Choroid plexus epithelial cell (primary cell): ENCODE measurements around the gene ATF7IP.

ENCODE experiments used
- DNase-seq: peaks from one replicate; pipeline ENCODE4 v3.0.0-alpha.2; 2010; ENCODE audit warnings: low read depth
- H3K4me3 ChIP-seq: 2 replicates; pipeline ENCODE4 v1.5.1; 2011; ENCODE audit warnings: low read depth, mild to moderate bottlenecking, control low read depth, low read length, moderate library complexity
- CTCF ChIP-seq: conservative IDR thresholded peaks from 2 replicates; pipeline ENCODE4 v1.5.1; 2011; ENCODE audit warnings: low read depth, mild to moderate bottlenecking, control low read depth, inconsistent platforms, low read length, moderate library complexity

The ATF7IP gene

GRCh38 chr12:14387219-14387871, 21.9 kb downstream of the ATF7IP start:
- DNase-seq: no peak

GRCh38 chr12:14390449-14390848, 25.0 kb downstream of the ATF7IP start:
- no peak for DNase-seq
- no peak for TF ChIP-seq CTCF
- H3K4me3 ChIP-seq: no peak overlapping the region

More at GRCh38 chr12:14387219-14387871, 21.9 kb downstream of the ATF7IP start:
- H3K4me3 ChIP-seq: no peak overlapping the region
- no peak for TF ChIP-seq CTCF

- no peak for DNase-seq
- TF ChIP-seq CTCF: no peak
- no peak overlapping the region for H3K4me3 ChIP-seq
Observed at GRCh38 chr12:14390870-14391530, 25.5 kb downstream of the ATF7IP start.

- TF ChIP-seq CTCF: no peak
- peak; percentile 56 for DNase-seq
- H3K4me3 ChIP-seq: no peak overlapping the region
Observed at GRCh38 chr12:14393751-14394150, 28.3 kb downstream of the ATF7IP start.

- TF ChIP-seq CTCF: peak; percentile 22
- H3K4me3 ChIP-seq: no peak overlapping the region
- peak; percentile 91 for DNase-seq
Observed at GRCh38 chr12:14394317-14395073, 29.0 kb downstream of the ATF7IP start.

GRCh38 chr12:14395074-14395778, 29.7 kb downstream of the ATF7IP start:
- no peak for TF ChIP-seq CTCF
- no peak overlapping the region for H3K4me3 ChIP-seq
- no peak for DNase-seq
